HEK293 (cell line): ENCODE measurements around the gene STUM.

Experiments used
- FEZF1 ChIP-seq: fragments of 450-650 bp; formaldehyde crosslinking; IDR thresholded peaks from 2 replicates; pipeline ENCODE4 v1.5.1; 2016; ENCODE audit warnings: missing biosample characterization, missing genetic modification characterization
- KLF16 ChIP-seq: fragments of 450-650 bp; formaldehyde crosslinking; IDR thresholded peaks from 2 replicates; pipeline ENCODE4 v1.5.1; 2017; ENCODE audit warnings: missing biosample characterization, missing genetic modification characterization
- YY1 ChIP-seq: fragments of 450-650 bp; formaldehyde crosslinking; IDR thresholded peaks from 2 replicates; pipeline ENCODE4 v1.5.1; 2018; ENCODE audit warnings: missing biosample characterization, missing genetic modification characterization
- ZNF423 ChIP-seq: fragments of 450-650 bp; formaldehyde crosslinking; IDR thresholded peaks from 2 replicates; pipeline ENCODE4 v1.5.1; 2016; ENCODE audit warnings: missing biosample characterization, missing genetic modification characterization
- ZNF571 ChIP-seq: fragments of 450-650 bp; formaldehyde crosslinking; IDR thresholded peaks from 2 replicates; pipeline ENCODE4 v1.5.0; 2017; ENCODE audit warnings: missing biosample characterization, missing genetic modification characterization
- TF ChIP-seq, protein P1 (sequence below): fragments of 450-650 bp; formaldehyde crosslinking; IDR thresholded peaks from 2 replicates; pipeline ENCODE4 v1.5.1; 2016; ENCODE audit warnings: missing biosample characterization, missing genetic modification characterization
- TF ChIP-seq, protein P2 (sequence below): fragments of 450-650 bp; formaldehyde crosslinking; IDR thresholded peaks from 2 replicates; pipeline ENCODE4 v1.5.1; 2016; ENCODE audit warnings: missing biosample characterization, missing genetic modification characterization
- TF ChIP-seq, protein P3 (sequence below): fragments of 450-650 bp; formaldehyde crosslinking; IDR thresholded peaks from 2 replicates; pipeline ENCODE4 v1.5.1; 2016; ENCODE audit warnings: missing biosample characterization, missing genetic modification characterization, borderline replicate concordance

DNA sequence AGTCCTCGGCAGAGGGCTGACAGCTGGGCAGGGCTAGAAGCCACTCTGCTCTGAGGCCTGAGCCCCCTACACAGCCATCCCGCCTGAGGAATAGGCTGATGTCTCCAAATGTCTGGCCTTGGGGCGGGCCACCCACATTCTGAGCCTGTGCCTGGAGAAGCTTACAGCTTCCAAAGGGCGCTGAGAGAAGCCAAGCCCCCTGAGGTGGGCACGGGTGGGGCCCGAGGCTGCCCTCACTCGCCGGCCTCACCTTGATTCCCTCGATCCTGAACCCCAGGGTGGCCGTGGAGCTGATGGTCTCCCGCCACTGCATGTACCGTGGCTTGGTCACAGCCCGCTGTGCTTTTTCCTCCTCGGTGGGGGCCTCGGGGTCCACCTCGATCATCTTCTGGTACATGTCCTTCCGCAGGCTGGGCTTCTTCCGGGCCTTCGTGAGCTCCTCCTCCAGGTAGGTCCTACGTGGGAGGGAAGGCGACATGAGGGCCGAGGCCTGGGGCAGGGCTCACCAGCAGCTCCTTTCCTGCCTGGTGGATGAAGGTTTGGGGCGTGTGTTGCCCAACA is 93.2 kb downstream of the STUM start:
- TF ChIP-seq, protein P1, sequence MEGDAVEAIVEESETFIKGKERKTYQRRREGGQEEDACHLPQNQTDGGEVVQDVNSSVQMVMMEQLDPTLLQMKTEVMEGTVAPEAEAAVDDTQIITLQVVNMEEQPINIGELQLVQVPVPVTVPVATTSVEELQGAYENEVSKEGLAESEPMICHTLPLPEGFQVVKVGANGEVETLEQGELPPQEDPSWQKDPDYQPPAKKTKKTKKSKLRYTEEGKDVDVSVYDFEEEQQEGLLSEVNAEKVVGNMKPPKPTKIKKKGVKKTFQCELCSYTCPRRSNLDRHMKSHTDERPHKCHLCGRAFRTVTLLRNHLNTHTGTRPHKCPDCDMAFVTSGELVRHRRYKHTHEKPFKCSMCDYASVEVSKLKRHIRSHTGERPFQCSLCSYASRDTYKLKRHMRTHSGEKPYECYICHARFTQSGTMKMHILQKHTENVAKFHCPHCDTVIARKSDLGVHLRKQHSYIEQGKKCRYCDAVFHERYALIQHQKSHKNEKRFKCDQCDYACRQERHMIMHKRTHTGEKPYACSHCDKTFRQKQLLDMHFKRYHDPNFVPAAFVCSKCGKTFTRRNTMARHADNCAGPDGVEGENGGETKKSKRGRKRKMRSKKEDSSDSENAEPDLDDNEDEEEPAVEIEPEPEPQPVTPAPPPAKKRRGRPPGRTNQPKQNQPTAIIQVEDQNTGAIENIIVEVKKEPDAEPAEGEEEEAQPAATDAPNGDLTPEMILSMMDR (tag by site-specific recombination) = no peak
- no peak for TF ChIP-seq KLF16
- TF ChIP-seq, protein P2, sequence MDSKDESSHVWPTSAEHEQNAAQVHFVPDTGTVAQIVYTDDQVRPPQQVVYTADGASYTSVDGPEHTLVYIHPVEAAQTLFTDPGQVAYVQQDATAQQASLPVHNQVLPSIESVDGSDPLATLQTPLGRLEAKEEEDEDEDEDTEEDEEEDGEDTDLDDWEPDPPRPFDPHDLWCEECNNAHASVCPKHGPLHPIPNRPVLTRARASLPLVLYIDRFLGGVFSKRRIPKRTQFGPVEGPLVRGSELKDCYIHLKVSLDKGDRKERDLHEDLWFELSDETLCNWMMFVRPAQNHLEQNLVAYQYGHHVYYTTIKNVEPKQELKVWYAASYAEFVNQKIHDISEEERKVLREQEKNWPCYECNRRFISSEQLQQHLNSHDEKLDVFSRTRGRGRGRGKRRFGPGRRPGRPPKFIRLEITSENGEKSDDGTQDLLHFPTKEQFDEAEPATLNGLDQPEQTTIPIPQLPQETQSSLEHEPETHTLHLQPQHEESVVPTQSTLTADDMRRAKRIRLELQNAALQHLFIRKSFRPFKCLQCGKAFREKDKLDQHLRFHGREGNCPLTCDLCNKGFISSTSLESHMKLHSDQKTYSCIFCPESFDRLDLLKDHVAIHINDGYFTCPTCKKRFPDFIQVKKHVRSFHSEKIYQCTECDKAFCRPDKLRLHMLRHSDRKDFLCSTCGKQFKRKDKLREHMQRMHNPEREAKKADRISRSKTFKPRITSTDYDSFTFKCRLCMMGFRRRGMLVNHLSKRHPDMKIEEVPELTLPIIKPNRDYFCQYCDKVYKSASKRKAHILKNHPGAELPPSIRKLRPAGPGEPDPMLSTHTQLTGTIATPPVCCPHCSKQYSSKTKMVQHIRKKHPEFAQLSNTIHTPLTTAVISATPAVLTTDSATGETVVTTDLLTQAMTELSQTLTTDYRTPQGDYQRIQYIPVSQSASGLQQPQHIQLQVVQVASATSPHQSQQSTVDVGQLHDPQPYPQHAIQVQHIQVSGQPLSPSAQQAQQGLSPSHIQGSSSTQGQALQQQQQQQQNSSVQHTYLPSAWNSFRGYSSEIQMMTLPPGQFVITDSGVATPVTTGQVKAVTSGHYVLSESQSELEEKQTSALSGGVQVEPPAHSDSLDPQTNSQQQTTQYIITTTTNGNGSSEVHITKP (tag by site-specific recombination) = no peak
- TF ChIP-seq ZNF423 (tag by site-specific recombination) = no peak
- no peak for TF ChIP-seq FEZF1
- TF ChIP-seq, protein P3, sequence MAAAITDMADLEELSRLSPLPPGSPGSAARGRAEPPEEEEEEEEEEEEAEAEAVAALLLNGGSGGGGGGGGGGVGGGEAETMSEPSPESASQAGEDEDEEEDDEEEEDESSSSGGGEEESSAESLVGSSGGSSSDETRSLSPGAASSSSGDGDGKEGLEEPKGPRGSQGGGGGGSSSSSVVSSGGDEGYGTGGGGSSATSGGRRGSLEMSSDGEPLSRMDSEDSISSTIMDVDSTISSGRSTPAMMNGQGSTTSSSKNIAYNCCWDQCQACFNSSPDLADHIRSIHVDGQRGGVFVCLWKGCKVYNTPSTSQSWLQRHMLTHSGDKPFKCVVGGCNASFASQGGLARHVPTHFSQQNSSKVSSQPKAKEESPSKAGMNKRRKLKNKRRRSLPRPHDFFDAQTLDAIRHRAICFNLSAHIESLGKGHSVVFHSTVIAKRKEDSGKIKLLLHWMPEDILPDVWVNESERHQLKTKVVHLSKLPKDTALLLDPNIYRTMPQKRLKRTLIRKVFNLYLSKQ = no peak
- TF ChIP-seq YY1 (tag by site-specific recombination) = no peak
- TF ChIP-seq ZNF571 = no peak
